ENCODE data around the gene STAB1. TPM values are rescaled to one million over a fixed set of nuclear protein-coding genes. Genes with fewer than 3 reads are reported as not detected.

The STAB1 gene
- total and polyA plus RNA-seq, 2 donors (not counting 1 experiment from before 2014, with no cell fraction given) = under 0.01 to 0.09 TPM

DNA sequence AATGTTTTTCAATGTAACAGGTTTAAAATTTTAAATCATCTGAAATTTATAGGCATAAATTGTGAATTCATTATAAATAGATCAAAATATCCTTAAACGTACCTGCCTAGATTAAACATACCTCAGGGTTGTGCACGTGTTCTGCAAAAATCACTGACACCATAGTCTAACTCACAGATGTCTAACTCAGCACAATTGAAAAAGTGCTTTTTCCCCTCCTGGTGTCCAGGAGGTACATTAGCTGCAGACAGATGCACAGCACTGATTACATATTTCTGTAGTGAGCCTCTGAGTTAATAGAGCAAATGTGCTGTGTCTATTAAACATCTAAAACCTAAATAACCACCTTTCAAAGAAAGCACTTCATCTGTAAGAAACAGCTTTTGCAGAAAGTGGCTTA, 52.0 kb downstream of the STAB1 start:
- H3K36me3 ChIP-seq (ENCODE audit: control insufficient read depth, insufficient read depth, low read length) = peaks cover 2% of the 10 kb centered on the region
- no peaks in the 10 kb centered on the region for H3K27me3 ChIP-seq (ENCODE audit: control insufficient read depth, insufficient read depth, low read length)
- no peak for TF ChIP-seq EZH2 (IDR thresholded peaks at IDR 0.05; ENCODE audit: low read length, missing control alignments)
- TF ChIP-seq, protein P1, sequence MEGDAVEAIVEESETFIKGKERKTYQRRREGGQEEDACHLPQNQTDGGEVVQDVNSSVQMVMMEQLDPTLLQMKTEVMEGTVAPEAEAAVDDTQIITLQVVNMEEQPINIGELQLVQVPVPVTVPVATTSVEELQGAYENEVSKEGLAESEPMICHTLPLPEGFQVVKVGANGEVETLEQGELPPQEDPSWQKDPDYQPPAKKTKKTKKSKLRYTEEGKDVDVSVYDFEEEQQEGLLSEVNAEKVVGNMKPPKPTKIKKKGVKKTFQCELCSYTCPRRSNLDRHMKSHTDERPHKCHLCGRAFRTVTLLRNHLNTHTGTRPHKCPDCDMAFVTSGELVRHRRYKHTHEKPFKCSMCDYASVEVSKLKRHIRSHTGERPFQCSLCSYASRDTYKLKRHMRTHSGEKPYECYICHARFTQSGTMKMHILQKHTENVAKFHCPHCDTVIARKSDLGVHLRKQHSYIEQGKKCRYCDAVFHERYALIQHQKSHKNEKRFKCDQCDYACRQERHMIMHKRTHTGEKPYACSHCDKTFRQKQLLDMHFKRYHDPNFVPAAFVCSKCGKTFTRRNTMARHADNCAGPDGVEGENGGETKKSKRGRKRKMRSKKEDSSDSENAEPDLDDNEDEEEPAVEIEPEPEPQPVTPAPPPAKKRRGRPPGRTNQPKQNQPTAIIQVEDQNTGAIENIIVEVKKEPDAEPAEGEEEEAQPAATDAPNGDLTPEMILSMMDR (conservative IDR thresholded peaks at IDR 0.05 in 1 of 2, IDR thresholded peaks at IDR 0.05 in 1 of 2; ENCODE audit: low read depth in 1 of 2, low read length in 2 of 2) = no peak
- H4K20me1 ChIP-seq (ENCODE audit: control insufficient read depth, extremely low read depth, insufficient read depth, low read length) = no peaks in the 10 kb centered on the region
- H3K4me3 ChIP-seq (replicated peaks in 1 of 4; ENCODE audit: control extremely low read depth in 1 of 4, insufficient read depth in 1 of 4, low read depth in 3 of 4, low read length in 4 of 4) = no peak overlapping the region
- H3K27ac ChIP-seq (ENCODE audit: insufficient read depth, low read length) = no peak overlapping the region
- H3K9ac ChIP-seq (ENCODE audit: insufficient read depth, low read length) = no peak overlapping the region
- H3K9me3 ChIP-seq (ENCODE audit: control insufficient read depth, insufficient read depth, low read depth, low read length) = no peaks in the 10 kb centered on the region
- H3K79me2 ChIP-seq (ENCODE audit: control insufficient read depth, insufficient read depth, low read length) = no peaks in the 10 kb centered on the region
- DNase-seq (ENCODE audit: low read depth in 2 of 2) = no peak
- H3K4me2 ChIP-seq (ENCODE audit: extremely low read depth, insufficient read depth, low read length) = no peak overlapping the region
- no peaks in the 10 kb centered on the region for H3K4me1 ChIP-seq (ENCODE audit: control insufficient read depth, extremely low read depth, insufficient read depth, low read length)
- no peak overlapping the region for H2AFZ ChIP-seq (ENCODE audit: low read length)

DNA sequence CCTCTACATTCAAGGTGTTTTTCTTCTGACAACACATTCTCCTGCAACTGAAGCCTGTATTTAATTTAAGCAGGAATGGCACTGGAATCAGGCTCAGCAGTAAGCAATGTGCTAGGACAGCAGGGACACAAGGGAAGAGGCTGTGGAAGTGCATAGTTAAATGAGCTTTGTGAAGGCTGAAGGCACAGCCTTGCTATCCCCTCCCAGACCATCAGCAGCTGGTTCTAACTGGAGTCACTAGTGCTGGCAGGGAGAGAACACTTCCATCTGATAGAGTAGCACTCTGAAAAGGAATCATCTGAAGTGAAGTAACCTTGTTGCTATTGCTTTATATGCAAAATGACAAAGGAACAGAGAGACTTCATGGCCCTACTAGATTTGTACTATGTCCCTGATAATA, 56.0 kb downstream of the STAB1 start:
- peaks cover 7% of the 10 kb centered on the region for H3K36me3 ChIP-seq (ENCODE audit: control insufficient read depth, insufficient read depth, low read length)
- H2AFZ ChIP-seq (ENCODE audit: low read length) = no peak overlapping the region
- no peaks in the 10 kb centered on the region for H4K20me1 ChIP-seq (ENCODE audit: control insufficient read depth, extremely low read depth, insufficient read depth, low read length)
- H3K4me2 ChIP-seq (ENCODE audit: extremely low read depth, insufficient read depth, low read length) = no peak overlapping the region
- H3K79me2 ChIP-seq (ENCODE audit: control insufficient read depth, insufficient read depth, low read length) = no peaks in the 10 kb centered on the region
- no peak for DNase-seq (ENCODE audit: low read depth in 2 of 2)
- no peak overlapping the region for H3K9ac ChIP-seq (ENCODE audit: insufficient read depth, low read length)
- H3K27me3 ChIP-seq (ENCODE audit: control insufficient read depth, insufficient read depth, low read length) = no peaks in the 10 kb centered on the region
- H3K4me3 ChIP-seq (replicated peaks in 1 of 4; ENCODE audit: control extremely low read depth in 1 of 4, insufficient read depth in 1 of 4, low read depth in 3 of 4, low read length in 4 of 4) = no peak overlapping the region
- H3K9me3 ChIP-seq (ENCODE audit: control insufficient read depth, insufficient read depth, low read depth, low read length) = no peaks in the 10 kb centered on the region
- TF ChIP-seq, protein P1 (conservative IDR thresholded peaks at IDR 0.05 in 1 of 2, IDR thresholded peaks at IDR 0.05 in 1 of 2; ENCODE audit: low read depth in 1 of 2, low read length in 2 of 2) = no peak
- TF ChIP-seq EZH2 (IDR thresholded peaks at IDR 0.05; ENCODE audit: low read length, missing control alignments) = no peak
- H3K4me1 ChIP-seq (ENCODE audit: control insufficient read depth, extremely low read depth, insufficient read depth, low read length) = no peaks in the 10 kb centered on the region
- H3K27ac ChIP-seq (ENCODE audit: insufficient read depth, low read length) = no peak overlapping the region

DNA sequence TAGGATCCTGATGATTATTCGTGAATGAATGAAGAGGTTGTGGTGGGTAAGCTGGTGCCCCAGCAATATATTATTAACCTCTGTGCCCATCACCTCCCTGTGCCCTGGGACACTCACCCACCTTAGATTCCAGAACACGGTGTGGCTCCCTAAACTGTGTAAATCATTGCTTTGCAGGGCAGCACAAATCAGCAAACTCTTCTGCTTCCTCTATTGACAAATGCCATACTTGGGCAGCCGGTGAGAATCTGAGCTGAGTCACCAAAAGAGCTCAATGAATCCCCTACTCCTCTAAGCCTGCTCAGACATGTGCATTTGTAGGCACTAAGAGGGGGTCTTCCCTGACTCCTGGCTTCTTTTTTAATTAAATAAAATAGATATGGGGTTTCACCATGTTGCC, 57.0 kb downstream of the STAB1 start:
- H3K9ac ChIP-seq (ENCODE audit: insufficient read depth, low read length) = no peak overlapping the region
- TF ChIP-seq EZH2 (IDR thresholded peaks at IDR 0.05; ENCODE audit: low read length, missing control alignments) = no peak
- TF ChIP-seq, protein P1 (conservative IDR thresholded peaks at IDR 0.05 in 1 of 2, IDR thresholded peaks at IDR 0.05 in 1 of 2; ENCODE audit: low read depth in 1 of 2, low read length in 2 of 2) = no peak
- DNase-seq (ENCODE audit: low read depth in 2 of 2) = no peak
- no peak overlapping the region for H3K4me2 ChIP-seq (ENCODE audit: extremely low read depth, insufficient read depth, low read length)
- H2AFZ ChIP-seq (ENCODE audit: low read length) = no peak overlapping the region
- H3K27me3 ChIP-seq (ENCODE audit: control insufficient read depth, insufficient read depth, low read length) = no peaks in the 10 kb centered on the region
- peaks cover 7% of the 10 kb centered on the region for H3K36me3 ChIP-seq (ENCODE audit: control insufficient read depth, insufficient read depth, low read length)
- no peak overlapping the region for H3K27ac ChIP-seq (ENCODE audit: insufficient read depth, low read length)
- H3K9me3 ChIP-seq (ENCODE audit: control insufficient read depth, insufficient read depth, low read depth, low read length) = no peaks in the 10 kb centered on the region
- no peaks in the 10 kb centered on the region for H3K4me1 ChIP-seq (ENCODE audit: control insufficient read depth, extremely low read depth, insufficient read depth, low read length)
- no peak overlapping the region for H3K4me3 ChIP-seq (replicated peaks in 1 of 4; ENCODE audit: control extremely low read depth in 1 of 4, insufficient read depth in 1 of 4, low read depth in 3 of 4, low read length in 4 of 4)
- no peaks in the 10 kb centered on the region for H3K79me2 ChIP-seq (ENCODE audit: control insufficient read depth, insufficient read depth, low read length)
- H4K20me1 ChIP-seq (ENCODE audit: control insufficient read depth, extremely low read depth, insufficient read depth, low read length) = no peaks in the 10 kb centered on the region
